Kidney epithelial cell (primary cell): ENCODE data around the gene PLAC8L1. TPM values are rescaled to one million over a fixed set of nuclear protein-coding genes. Genes with fewer than 3 reads are reported as not detected.
"Not testable (repeated sequence)": the region's sequence is repeated elsewhere in the genome, so short reads cannot be mapped to it uniquely, and the experiment has no call there.

Experiments used
- DNase-seq: peaks from one replicate; pipeline ENCODE4 v3.0.0-alpha.2; 2010; ENCODE audit warnings: low read depth
- H3K27me3 ChIP-seq: 2 replicates; pipeline ENCODE4 v1.6.0; 2011; ENCODE audit warnings: low read length; ENCODE audit not compliant: control insufficient read depth, insufficient read depth
- H3K36me3 ChIP-seq: 2 replicates; pipeline ENCODE4 v1.5.1; 2011; ENCODE audit warnings: low read length; ENCODE audit not compliant: control insufficient read depth, insufficient read depth
- H3K4me3 ChIP-seq: 2 replicates; pipeline ENCODE4 v1.5.1; 2011; ENCODE audit warnings: low read depth, mild to moderate bottlenecking, control low read depth, low read length
- total RNA-seq: library from RNA; depleted of rRNA; stranded (reverse); fragments of >200 nt; gene quantifications from 2 replicates; pipeline ENCODE4 v1.2.3, GENCODE V29; 2015
- TF ChIP-seq, protein P1 (sequence below): IDR thresholded peaks from 2 replicates; pipeline ENCODE4 v1.5.1; 2011; ENCODE audit warnings: mild to moderate bottlenecking, moderate library complexity, low read length, control low read depth, inconsistent platforms; ENCODE audit not compliant: insufficient read depth, poor library complexity, severe bottlenecking

The PLAC8L1 gene
- total RNA-seq, 1 donor from 2014 or later: not detected

DNA sequence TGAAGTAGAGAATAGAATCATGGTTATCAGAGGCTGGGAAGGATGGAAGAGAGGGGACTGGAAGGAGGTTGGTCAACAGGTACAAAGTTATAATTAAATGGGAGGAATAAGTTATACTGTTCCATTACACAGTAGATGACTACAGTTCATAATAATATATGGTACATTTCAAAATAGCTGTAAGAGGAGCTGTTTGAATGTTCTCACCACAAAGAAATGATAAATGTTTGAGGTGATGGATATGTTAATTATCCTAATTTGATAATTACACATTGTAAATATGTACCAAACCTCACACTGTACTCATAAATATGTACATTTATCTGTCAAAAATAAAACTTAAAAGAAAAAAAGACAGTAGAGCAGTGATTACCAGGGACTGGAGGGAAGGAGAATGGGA lies 12.9 kb upstream of the PLAC8L1 start:
- TF ChIP-seq, protein P1, sequence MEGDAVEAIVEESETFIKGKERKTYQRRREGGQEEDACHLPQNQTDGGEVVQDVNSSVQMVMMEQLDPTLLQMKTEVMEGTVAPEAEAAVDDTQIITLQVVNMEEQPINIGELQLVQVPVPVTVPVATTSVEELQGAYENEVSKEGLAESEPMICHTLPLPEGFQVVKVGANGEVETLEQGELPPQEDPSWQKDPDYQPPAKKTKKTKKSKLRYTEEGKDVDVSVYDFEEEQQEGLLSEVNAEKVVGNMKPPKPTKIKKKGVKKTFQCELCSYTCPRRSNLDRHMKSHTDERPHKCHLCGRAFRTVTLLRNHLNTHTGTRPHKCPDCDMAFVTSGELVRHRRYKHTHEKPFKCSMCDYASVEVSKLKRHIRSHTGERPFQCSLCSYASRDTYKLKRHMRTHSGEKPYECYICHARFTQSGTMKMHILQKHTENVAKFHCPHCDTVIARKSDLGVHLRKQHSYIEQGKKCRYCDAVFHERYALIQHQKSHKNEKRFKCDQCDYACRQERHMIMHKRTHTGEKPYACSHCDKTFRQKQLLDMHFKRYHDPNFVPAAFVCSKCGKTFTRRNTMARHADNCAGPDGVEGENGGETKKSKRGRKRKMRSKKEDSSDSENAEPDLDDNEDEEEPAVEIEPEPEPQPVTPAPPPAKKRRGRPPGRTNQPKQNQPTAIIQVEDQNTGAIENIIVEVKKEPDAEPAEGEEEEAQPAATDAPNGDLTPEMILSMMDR: no peak

GRCh38 chr5:146117216-146117615 lies 11.8 kb upstream of the PLAC8L1 start:
- H3K27me3 ChIP-seq, DNase-seq, H3K36me3 ChIP-seq, H3K4me3 ChIP-seq: not testable (repeated sequence)

More for the DNA sequence above, 12.9 kb upstream of the PLAC8L1 start:
- Histone ChIP-seq H3K4me3 (no peak overlapping the region), H3K36me3 (no peaks in the 10 kb centered on the region), H3K27me3 (no peaks in the 10 kb centered on the region)
- no peak for DNase-seq

DNA sequence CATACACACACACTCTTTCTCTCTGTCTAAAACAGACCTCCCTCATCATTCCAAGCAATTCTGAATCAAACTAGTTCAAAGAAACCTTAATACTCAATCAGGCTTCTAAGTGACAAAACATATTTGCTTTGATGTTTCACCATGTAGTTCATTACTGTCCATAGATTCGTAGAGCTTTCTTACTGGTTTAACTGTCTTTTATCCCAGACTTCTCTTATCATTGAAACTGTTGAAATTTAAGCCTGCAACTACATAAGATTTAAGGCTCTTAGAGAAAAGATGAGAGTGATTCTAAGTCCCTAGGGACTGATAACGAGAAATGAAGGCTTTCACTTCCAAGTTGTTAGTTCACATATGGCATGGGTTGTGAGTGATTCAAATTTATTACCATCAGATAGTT lies 11.0 kb upstream of the PLAC8L1 start:
- Histone ChIP-seq H3K27me3 (no peaks in the 10 kb centered on the region), H3K36me3 (peaks cover 1% of the 10 kb centered on the region), H3K4me3 (no peak overlapping the region)
- DNase-seq: no peak
- TF ChIP-seq, protein P1: no peak

DNA sequence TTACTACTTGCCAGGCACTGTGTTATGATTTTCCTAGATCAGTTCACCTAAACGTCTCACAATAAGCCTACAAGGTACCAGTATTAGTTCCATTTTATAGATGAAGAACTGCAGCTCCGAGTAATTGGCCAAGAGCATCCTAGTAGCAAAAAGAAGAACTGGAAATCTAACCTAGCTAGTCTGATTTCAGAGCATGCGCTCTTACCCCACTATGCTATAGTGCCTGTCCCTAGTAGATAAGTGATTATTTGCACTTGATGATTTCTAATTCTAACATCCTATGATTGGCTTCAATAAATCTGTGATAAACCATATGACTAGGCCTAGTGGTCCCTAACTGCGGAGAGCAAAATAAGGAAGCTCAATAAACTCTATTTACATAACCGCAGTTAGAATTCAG lies 7.1 kb upstream of the PLAC8L1 start:
- TF ChIP-seq, protein P1: no peak
- DNase-seq: no peak
- H3K36me3 ChIP-seq: peaks cover 1% of the 10 kb centered on the region
- H3K4me3 ChIP-seq: no peak overlapping the region
- no peaks in the 10 kb centered on the region for H3K27me3 ChIP-seq

- TF ChIP-seq, protein P1: no peak
- peaks cover 1% of the 10 kb centered on the region for H3K36me3 ChIP-seq
- no peak overlapping the region for H3K4me3 ChIP-seq
- no peaks in the 10 kb centered on the region for H3K27me3 ChIP-seq
- DNase-seq: no peak
These were observed 6.0 kb upstream of the PLAC8L1 start for GRCh38 chr5:146111409-146111808.

GRCh38 chr5:146109379-146109778 lies 4.0 kb upstream of the PLAC8L1 start:
- H3K4me3 ChIP-seq: no peak overlapping the region
- no peak for DNase-seq
- TF ChIP-seq, protein P1: no peak
- H3K27me3 ChIP-seq: no peaks in the 10 kb centered on the region
- H3K36me3 ChIP-seq: peaks cover 1% of the 10 kb centered on the region

GRCh38 chr5:146108870-146109269 lies 3.5 kb upstream of the PLAC8L1 start:
- not testable (repeated sequence) for H3K36me3 ChIP-seq, H3K27me3 ChIP-seq, H3K4me3 ChIP-seq, DNase-seq
